Stimulated activated effector memory CD8-positive, alpha-beta T cell treated with anti-CD3 and anti-CD28 coated beads, Interleukin-12 subunit alpha, Interleukin-12 subunit beta, amount 100 ng/mL, for 72 hours (primary cell): ENCODE results near the gene NXN.

Experiments used
- ATAC-seq: fragments of 150-1000 bp; cut with Tn5 transposase; 2 replicates; pipeline ENCODE4 v1.10.0; 2021
- DNase-seq, 2 donors: peaks; one replicate each; pipeline ENCODE4 v3.0.0; 2021 to 2022; ENCODE audit warnings: low spot score in 2 of 2
- H3K27ac Mint-ChIP-seq: one replicate; pipeline ENCODE4 v1.8.0; 2022; ENCODE audit warnings: mild to moderate bottlenecking, mixed read lengths
- H3K36me3 Mint-ChIP-seq: one replicate; pipeline ENCODE4 v1.8.0; 2022; ENCODE audit warnings: mild to moderate bottlenecking, mixed read lengths
- H3K4me1 Mint-ChIP-seq: one replicate; pipeline ENCODE4 v1.8.0; 2022; ENCODE audit warnings: mixed read lengths
- H3K4me3 Mint-ChIP-seq: one replicate; pipeline ENCODE4 v1.8.0; 2022; ENCODE audit warnings: mild to moderate bottlenecking, mixed read lengths
- H3K9me3 Mint-ChIP-seq: one replicate; pipeline ENCODE4 v1.8.0; 2022; ENCODE audit warnings: mixed read lengths

The NXN gene

GRCh38 chr17:979539-980405 lies at the start of gene NXN:
NXN (minus strand) TSS chr17:979776.
- Mint-ChIP-seq H3K9me3 (no peaks in the 10 kb centered on the region), H3K4me3 (peak within 1 kb of the TSS; percentile 74), H3K4me1 (peaks cover 20% of the 10 kb centered on the region), H3K36me3 (no peaks in the 10 kb centered on the region), H3K27ac (peak within 1 kb of the TSS; percentile 3)
- ATAC-seq: peak; percentile 85
- DNase-seq: peak; percentile 94 to 95

- DNase-seq (no peak), ATAC-seq (no peak)
- no peaks in the 10 kb centered on the region for H3K9me3 Mint-ChIP-seq
- H3K4me1 Mint-ChIP-seq: peaks cover 16% of the 10 kb centered on the region
- no peak overlapping the region for H3K4me3 Mint-ChIP-seq
- H3K27ac Mint-ChIP-seq: no peak overlapping the region
- peaks cover 23% of the 10 kb centered on the region for H3K36me3 Mint-ChIP-seq
Observed at GRCh38 chr17:1027044-1027443, 47.5 kb upstream of the NXN start.

- Mint-ChIP-seq H3K27ac (no peak overlapping the region), H3K36me3 (peaks cover 23% of the 10 kb centered on the region), H3K9me3 (no peaks in the 10 kb centered on the region), H3K4me1 (peaks cover 16% of the 10 kb centered on the region), H3K4me3 (no peak overlapping the region)
- no peak for ATAC-seq
- DNase-seq: no peak
Observed at GRCh38 chr17:1026599-1026975, 47.0 kb upstream of the NXN start.

- Mint-ChIP-seq H3K27ac (no peak overlapping the region), H3K36me3 (peaks cover 23% of the 10 kb centered on the region), H3K4me1 (peaks cover 16% of the 10 kb centered on the region), H3K4me3 (no peak overlapping the region), H3K9me3 (no peaks in the 10 kb centered on the region)
- ATAC-seq (no peak), DNase-seq (no peak)
Observed at GRCh38 chr17:1025733-1026598, 46.4 kb upstream of the NXN start.

- Mint-ChIP-seq H3K27ac (no peak overlapping the region), H3K4me1 (peaks cover 17% of the 10 kb centered on the region), H3K9me3 (no peaks in the 10 kb centered on the region), H3K4me3 (no peak overlapping the region), H3K36me3 (peaks cover 21% of the 10 kb centered on the region)
- ATAC-seq (no peak), DNase-seq (no peak)
Observed at GRCh38 chr17:1024076-1024475, 44.5 kb upstream of the NXN start.

GRCh38 chr17:1022278-1023024 lies 42.9 kb upstream of the NXN start:
- Mint-ChIP-seq H3K4me1 (peaks cover 18% of the 10 kb centered on the region), H3K4me3 (no peak overlapping the region)

GRCh38 chr17:1021147-1021546 lies 41.6 kb upstream of the NXN start:
- Mint-ChIP-seq H3K4me3 (no peak overlapping the region), H3K36me3 (peaks cover 27% of the 10 kb centered on the region), H3K9me3 (no peaks in the 10 kb centered on the region), H3K4me1 (peaks cover 23% of the 10 kb centered on the region), H3K27ac (no peak overlapping the region)
- DNase-seq (no peak), ATAC-seq (no peak)

More at GRCh38 chr17:1022278-1023024, 42.9 kb upstream of the NXN start:
- DNase-seq (no peak), ATAC-seq (no peak)
- Mint-ChIP-seq H3K27ac (no peak overlapping the region), H3K36me3 (peaks cover 22% of the 10 kb centered on the region), H3K9me3 (no peaks in the 10 kb centered on the region)

GRCh38 chr17:1019451-1019850 lies 39.9 kb upstream of the NXN start:
- Mint-ChIP-seq H3K4me3 (no peak overlapping the region), H3K27ac (peak overlapping the region; percentile 84), H3K36me3 (peaks cover 19% of the 10 kb centered on the region), H3K9me3 (no peaks in the 10 kb centered on the region), H3K4me1 (peaks cover 14% of the 10 kb centered on the region)
- ATAC-seq (no peak), DNase-seq (no peak)

- Mint-ChIP-seq H3K27ac (peak overlapping the region; percentile 84), H3K4me1 (peaks cover 14% of the 10 kb centered on the region), H3K9me3 (no peaks in the 10 kb centered on the region), H3K4me3 (no peak overlapping the region), H3K36me3 (peaks cover 17% of the 10 kb centered on the region)
- no peak for ATAC-seq
- DNase-seq: no peak
Observed at GRCh38 chr17:1018547-1018946, 39.0 kb upstream of the NXN start.

GRCh38 chr17:1013729-1014090 lies 34.1 kb upstream of the NXN start:
- Mint-ChIP-seq H3K36me3 (peaks cover 37% of the 10 kb centered on the region), H3K9me3 (no peaks in the 10 kb centered on the region), H3K4me1 (peaks cover 6% of the 10 kb centered on the region), H3K4me3 (no peak overlapping the region), H3K27ac (peak overlapping the region; percentile 74)
- DNase-seq: no peak
- no peak for ATAC-seq

GRCh38 chr17:1012823-1013728 lies 33.5 kb upstream of the NXN start:
- no peak for ATAC-seq
- no peak for DNase-seq
- Mint-ChIP-seq H3K27ac (no peak overlapping the region), H3K36me3 (peaks cover 43% of the 10 kb centered on the region), H3K4me1 (peaks cover 6% of the 10 kb centered on the region), H3K9me3 (no peaks in the 10 kb centered on the region), H3K4me3 (no peak overlapping the region)

- Mint-ChIP-seq H3K4me1 (peaks cover 6% of the 10 kb centered on the region), H3K27ac (no peak overlapping the region), H3K9me3 (no peaks in the 10 kb centered on the region), H3K4me3 (no peak overlapping the region), H3K36me3 (peaks cover 47% of the 10 kb centered on the region)
- ATAC-seq (no peak), DNase-seq (no peak)
Observed at GRCh38 chr17:1011760-1012735, 32.5 kb upstream of the NXN start.

- Mint-ChIP-seq H3K4me3 (no peak overlapping the region), H3K4me1 (no peaks in the 10 kb centered on the region), H3K27ac (no peak overlapping the region), H3K9me3 (no peaks in the 10 kb centered on the region), H3K36me3 (peaks cover 48% of the 10 kb centered on the region)
- no peak for DNase-seq
- ATAC-seq: no peak
Observed at GRCh38 chr17:1011138-1011537, 31.6 kb upstream of the NXN start.
